ENCODE results near the gene PTPRD. TPM values are rescaled to one million over a fixed set of nuclear protein-coding genes. Genes with fewer than 3 reads are reported as not detected.

PTPRD gene
- total and polyA plus RNA-seq, 9 donors = 16.2 to 231 (median 85.8) TPM

- TF ChIP-seq POLR2A (IDR thresholded peaks at IDR 0.05) (no peak), CTCF (IDR thresholded peaks at IDR 0.05) (no peak), EP300 (IDR thresholded peaks at IDR 0.05) (no peak)
- intact Hi-C loops (cut with DNase I) = loop anchor here in 1 of 4 donors (10.0 kb wide), 1 partner anchor 409 kb away; no protein-coding TSS in a partner anchor
- Histone ChIP-seq H3K27me3 (no peaks in the 10 kb centered on the region), H3K4me3 (no peak overlapping the region), H3K9me3 (no peaks in the 10 kb centered on the region), H3K4me1 (ENCODE audit: insufficient read depth) (no peaks in the 10 kb centered on the region), H3K27ac (no peak overlapping the region), H3K36me3 (no peaks in the 10 kb centered on the region)
- peak in 4 of 5 donors; percentile 9 to 42 (median 26) for DNase-seq
- WGBS, 3 donors = 80 to 81% (median 80%) methylated on average over 6 of the region's 6 CpGs
Measured at GRCh38 chr9:8486095-8486494, 2126.7 kb downstream of the PTPRD start.

GRCh38 chr9:8484597-8485191, 2128.1 kb downstream of the PTPRD start:
- H3K27ac ChIP-seq = no peak overlapping the region
- intact Hi-C loops (cut with DNase I) = loop anchor here in 1 of 4 donors (10.0 kb wide), 1 partner anchor 410 kb away; no protein-coding TSS in a partner anchor
- no peak overlapping the region for H3K4me3 ChIP-seq
- no peaks in the 10 kb centered on the region for H3K9me3 ChIP-seq
- no peaks in the 10 kb centered on the region for H3K4me1 ChIP-seq (ENCODE audit: insufficient read depth)
- no peak for DNase-seq
- no peaks in the 10 kb centered on the region for H3K36me3 ChIP-seq
- WGBS, 3 donors = 61 to 77% (median 70%) methylated on average over 3 of the region's 3 CpGs
- no peaks in the 10 kb centered on the region for H3K27me3 ChIP-seq
- TF ChIP-seq POLR2A (IDR thresholded peaks at IDR 0.05) = no peak

- intact Hi-C loops (cut with DNase I) = no loop called here
- 92 to 99% (median 97%) methylated on average over 3 of the region's 3 CpGs for WGBS, 3 donors
- no peaks in the 10 kb centered on the region for H3K4me1 ChIP-seq (ENCODE audit: insufficient read depth)
Measured at GRCh38 chr9:8477450-8477849, 2135.4 kb downstream of the PTPRD start.

GRCh38 chr9:8474937-8475336, 2137.9 kb downstream of the PTPRD start:
- no peaks in the 10 kb centered on the region for H3K4me1 ChIP-seq (ENCODE audit: insufficient read depth)
- no peak for DNase-seq
- TF ChIP-seq POLR2A (IDR thresholded peaks at IDR 0.05) (no peak), EP300 (IDR thresholded peaks at IDR 0.05) (no peak), CTCF (IDR thresholded peaks at IDR 0.05) (no peak)
- intact Hi-C loops (cut with DNase I) = loop anchor here in 1 of 4 donors (5.0 kb wide), 1 partner anchor 418 kb away; no protein-coding TSS in a partner anchor
- no peaks in the 10 kb centered on the region for H3K9me3 ChIP-seq
- H3K4me3 ChIP-seq = no peak overlapping the region
- H3K27me3 ChIP-seq = no peaks in the 10 kb centered on the region
- no peaks in the 10 kb centered on the region for H3K36me3 ChIP-seq
- WGBS, 3 donors = 92 to 100% (median 97%) methylated on average over 1 of the region's 1 CpG
- no peak overlapping the region for H3K27ac ChIP-seq

More at GRCh38 chr9:8477450-8477849, 2135.4 kb downstream of the PTPRD start:
- TF ChIP-seq POLR2A (IDR thresholded peaks at IDR 0.05) (no peak), EP300 (IDR thresholded peaks at IDR 0.05) (no peak), CTCF (IDR thresholded peaks at IDR 0.05) (no peak)
- Histone ChIP-seq H3K4me3 (no peak overlapping the region), H3K27ac (no peak overlapping the region), H3K27me3 (no peaks in the 10 kb centered on the region), H3K9me3 (no peaks in the 10 kb centered on the region), H3K36me3 (no peaks in the 10 kb centered on the region)
- DNase-seq = no peak

Data from ovary (tissue), 9 donors.